ENCODE data around the gene PCSK2.

Gene PCSK2

DNA sequence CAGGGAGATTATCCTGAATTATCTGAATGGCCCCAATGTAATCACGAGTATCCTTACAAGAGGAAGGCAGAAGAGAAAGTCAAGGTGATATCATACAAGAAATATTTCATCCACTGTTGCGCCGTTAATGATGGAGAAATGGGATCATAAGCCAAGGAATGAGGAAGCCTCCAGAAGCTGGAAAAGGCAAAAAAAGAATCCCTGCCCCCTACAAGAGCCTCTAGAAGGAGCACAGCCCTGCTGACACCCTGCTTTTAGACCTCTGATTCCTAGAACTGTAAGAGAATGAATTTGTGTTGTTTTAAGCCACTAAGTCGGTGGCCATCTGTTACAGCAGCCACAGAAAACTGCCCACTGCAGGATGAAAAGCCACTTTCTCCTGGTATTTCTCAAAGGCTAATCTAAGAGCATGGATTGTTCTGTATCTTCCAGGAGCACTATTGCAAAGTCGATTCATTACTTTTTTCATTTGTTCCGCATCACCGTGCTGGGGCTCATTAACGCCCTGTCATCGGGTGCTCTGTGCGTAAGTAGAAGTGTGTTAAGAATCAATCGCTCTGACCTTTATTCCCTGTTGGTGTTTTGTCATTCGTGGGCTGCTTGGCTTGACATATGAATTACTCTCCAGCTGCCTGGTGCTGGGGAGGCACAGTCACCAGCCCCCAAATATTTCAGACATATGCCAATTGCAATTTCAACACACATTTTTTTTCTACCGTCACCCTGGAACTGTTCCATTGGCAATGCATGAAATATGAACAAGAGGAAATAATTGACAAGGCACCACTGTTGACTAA, 117.0 kb downstream of the PCSK2 start:
- H3K9me3 Mint-ChIP-seq = no peaks in the 10 kb centered on the region
- no peak overlapping the region for H3K4me3 Mint-ChIP-seq
- peaks cover 20% of the 10 kb centered on the region for H3K27me3 Mint-ChIP-seq
- H3K27ac Mint-ChIP-seq = no peak overlapping the region
- H3K36me3 Mint-ChIP-seq (ENCODE audit: low read depth) = no peaks in the 10 kb centered on the region
- no peaks in the 10 kb centered on the region for H3K4me1 Mint-ChIP-seq (ENCODE audit: low read depth)

- peaks cover 13% of the 10 kb centered on the region for H3K27me3 Mint-ChIP-seq
- no peak overlapping the region for H3K27ac Mint-ChIP-seq
- no peaks in the 10 kb centered on the region for H3K36me3 Mint-ChIP-seq (ENCODE audit: low read depth)
- no peak overlapping the region for H3K4me3 Mint-ChIP-seq
- H3K4me1 Mint-ChIP-seq (ENCODE audit: low read depth) = no peaks in the 10 kb centered on the region
- H3K9me3 Mint-ChIP-seq = peaks cover under 1% of the 10 kb centered on the region
These were observed 118.0 kb downstream of the PCSK2 start for GRCh38 chr20:17344790-17345189.

GRCh38 chr20:17345321-17345720, 118.5 kb downstream of the PCSK2 start:
- no peak overlapping the region for H3K4me3 Mint-ChIP-seq
- H3K36me3 Mint-ChIP-seq (ENCODE audit: low read depth) = no peaks in the 10 kb centered on the region
- no peak overlapping the region for H3K27ac Mint-ChIP-seq
- no peaks in the 10 kb centered on the region for H3K4me1 Mint-ChIP-seq (ENCODE audit: low read depth)
- peaks cover 4% of the 10 kb centered on the region for H3K9me3 Mint-ChIP-seq
- H3K27me3 Mint-ChIP-seq = peaks cover 18% of the 10 kb centered on the region

DNA sequence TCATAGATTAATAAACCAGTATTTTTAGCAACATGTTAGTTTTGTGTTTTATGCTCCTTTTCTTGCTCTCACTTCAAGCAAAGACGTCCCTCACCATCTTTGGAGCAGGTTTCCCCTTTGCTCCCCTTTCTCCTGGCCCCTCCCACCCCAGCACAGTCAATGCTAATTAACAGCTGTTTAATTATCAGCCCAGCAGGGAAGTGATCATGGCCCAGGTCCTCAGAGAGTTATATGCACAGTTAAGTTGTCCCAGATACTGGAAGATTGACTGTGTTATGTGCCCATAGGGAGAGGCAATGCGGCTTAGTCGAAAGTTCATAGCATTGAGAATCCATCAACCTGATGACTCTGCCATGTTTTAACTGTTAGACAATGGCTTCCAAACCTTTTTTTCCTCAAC, 123.5 kb downstream of the PCSK2 start:
- Mint-ChIP-seq H3K27ac (no peak overlapping the region), H3K36me3 (ENCODE audit: low read depth) (no peaks in the 10 kb centered on the region), H3K9me3 (peaks cover 7% of the 10 kb centered on the region), H3K27me3 (peaks cover 5% of the 10 kb centered on the region), H3K4me3 (no peak overlapping the region), H3K4me1 (ENCODE audit: low read depth) (no peaks in the 10 kb centered on the region)

- Mint-ChIP-seq H3K4me1 (ENCODE audit: low read depth) (no peaks in the 10 kb centered on the region), H3K36me3 (ENCODE audit: low read depth) (no peaks in the 10 kb centered on the region), H3K27ac (no peak overlapping the region), H3K27me3 (no peaks in the 10 kb centered on the region), H3K4me3 (no peak overlapping the region), H3K9me3 (peaks cover 3% of the 10 kb centered on the region)
These were observed 130.4 kb downstream of the PCSK2 start for GRCh38 chr20:17357238-17357637.

- H3K4me3 Mint-ChIP-seq = no peak overlapping the region
- H3K27me3 Mint-ChIP-seq = no peaks in the 10 kb centered on the region
These were observed 132.0 kb downstream of the PCSK2 start for GRCh38 chr20:17358854-17359253.

GRCh38 chr20:17364681-17365080, 137.8 kb downstream of the PCSK2 start:
- Mint-ChIP-seq H3K27ac (no peak overlapping the region), H3K9me3 (no peaks in the 10 kb centered on the region), H3K4me1 (ENCODE audit: low read depth) (no peaks in the 10 kb centered on the region), H3K36me3 (ENCODE audit: low read depth) (no peaks in the 10 kb centered on the region), H3K27me3 (no peaks in the 10 kb centered on the region), H3K4me3 (no peak overlapping the region)

More at GRCh38 chr20:17358854-17359253, 132.0 kb downstream of the PCSK2 start:
- Mint-ChIP-seq H3K36me3 (ENCODE audit: low read depth) (no peaks in the 10 kb centered on the region), H3K4me1 (ENCODE audit: low read depth) (no peaks in the 10 kb centered on the region), H3K9me3 (no peaks in the 10 kb centered on the region), H3K27ac (no peak overlapping the region)

DNA sequence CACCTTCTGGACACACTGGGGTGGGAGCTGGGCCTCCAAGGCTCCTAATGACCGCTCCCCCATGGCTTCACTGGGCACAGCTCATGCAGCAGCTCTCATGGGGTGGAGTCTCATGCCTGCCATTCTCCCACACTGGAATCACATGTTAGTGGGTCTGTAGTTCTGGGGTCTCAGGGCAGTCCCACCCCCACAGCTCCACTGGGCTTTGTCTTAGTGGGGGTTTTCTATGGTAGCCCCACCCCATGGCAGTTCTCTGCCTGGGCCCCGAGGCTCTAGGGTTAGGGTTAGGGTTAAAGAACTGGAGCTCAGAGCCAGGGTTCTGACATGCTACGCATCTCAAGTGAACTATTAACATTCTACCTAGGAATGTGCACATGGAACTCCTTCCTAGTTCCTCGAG, 139.0 kb downstream of the PCSK2 start:
- Mint-ChIP-seq H3K36me3 (ENCODE audit: low read depth) (no peaks in the 10 kb centered on the region), H3K4me3 (no peak overlapping the region), H3K9me3 (no peaks in the 10 kb centered on the region), H3K4me1 (ENCODE audit: low read depth) (no peaks in the 10 kb centered on the region), H3K27me3 (no peaks in the 10 kb centered on the region), H3K27ac (no peak overlapping the region)

DNA sequence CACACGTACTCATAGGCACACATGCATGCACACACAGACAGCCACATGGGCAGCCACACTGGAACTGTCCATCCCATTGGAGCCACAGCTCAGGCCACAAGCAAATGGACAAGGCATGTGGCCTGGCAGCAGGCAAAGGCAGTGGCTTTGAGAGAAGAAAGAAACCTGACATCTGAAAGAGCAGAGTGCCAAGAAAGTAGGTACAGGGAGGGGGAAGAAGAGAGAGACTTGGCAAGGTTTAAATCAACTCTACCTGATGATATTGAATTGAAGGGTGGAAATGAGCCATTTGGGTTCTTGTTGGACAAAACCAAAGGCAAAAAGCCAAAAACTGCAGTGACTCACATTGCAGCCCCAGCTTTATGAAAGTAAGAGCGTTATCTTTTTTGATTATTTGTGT, 142.7 kb downstream of the PCSK2 start:
- Mint-ChIP-seq H3K9me3 (no peaks in the 10 kb centered on the region), H3K36me3 (ENCODE audit: low read depth) (no peaks in the 10 kb centered on the region), H3K4me3 (no peak overlapping the region), H3K4me1 (ENCODE audit: low read depth) (no peaks in the 10 kb centered on the region), H3K27me3 (no peaks in the 10 kb centered on the region), H3K27ac (no peak overlapping the region)

DNA sequence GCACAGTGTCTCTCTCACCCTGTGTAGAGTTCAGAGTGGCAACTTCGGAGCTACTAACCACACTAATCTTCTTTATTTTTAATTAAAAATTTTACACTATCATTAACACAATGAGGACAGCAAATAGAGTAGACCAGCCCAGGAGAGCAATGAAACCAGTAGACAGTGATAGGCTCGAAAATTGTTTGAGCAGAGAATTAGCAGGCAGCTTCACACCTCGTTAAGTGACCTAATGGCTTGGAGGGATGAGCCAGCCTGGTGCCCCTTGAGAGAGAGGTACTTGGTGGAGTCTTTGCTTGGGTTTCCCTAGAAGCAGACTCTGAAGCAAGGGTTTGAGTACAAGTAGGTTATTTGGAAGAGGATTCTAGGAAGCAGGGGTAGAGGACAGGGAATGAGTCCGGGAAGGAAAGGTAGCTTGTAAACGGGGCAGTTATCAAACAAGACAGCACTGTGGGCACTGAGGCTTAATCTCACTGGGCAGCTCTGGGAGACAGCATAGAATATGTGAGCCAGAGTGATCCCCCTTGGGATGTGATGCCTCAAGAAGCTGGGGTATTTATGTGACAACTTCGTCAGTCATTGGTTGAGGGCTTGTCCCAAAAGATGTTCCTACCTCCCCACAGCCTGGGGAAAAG, 146.1 kb downstream of the PCSK2 start:
- Mint-ChIP-seq H3K4me1 (ENCODE audit: low read depth) (no peaks in the 10 kb centered on the region), H3K27ac (no peak overlapping the region), H3K27me3 (no peaks in the 10 kb centered on the region), H3K9me3 (no peaks in the 10 kb centered on the region), H3K4me3 (no peak overlapping the region), H3K36me3 (ENCODE audit: low read depth) (no peaks in the 10 kb centered on the region)

DNA sequence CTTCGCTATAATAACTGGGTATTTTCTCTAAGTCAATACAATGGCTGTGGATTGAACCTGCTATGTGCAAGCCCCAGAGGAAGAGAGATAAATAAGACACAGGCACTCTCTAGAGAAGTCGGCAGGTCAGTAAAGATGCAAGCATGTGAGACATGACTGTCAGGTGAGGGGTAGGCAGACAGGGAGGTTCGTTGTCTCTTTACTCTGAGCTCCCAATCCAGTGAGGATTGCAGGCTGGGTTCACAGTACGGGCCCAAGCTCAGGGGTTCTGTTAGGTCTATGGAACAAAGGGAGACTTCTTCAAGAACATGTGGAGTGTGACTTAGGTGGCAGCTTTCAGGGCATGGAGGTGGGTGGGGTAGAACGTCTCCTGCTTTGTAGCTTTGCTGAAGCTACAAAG, 147.2 kb downstream of the PCSK2 start:
- Mint-ChIP-seq H3K9me3 (no peaks in the 10 kb centered on the region), H3K27me3 (peaks cover 3% of the 10 kb centered on the region), H3K36me3 (ENCODE audit: low read depth) (no peaks in the 10 kb centered on the region)

DNA sequence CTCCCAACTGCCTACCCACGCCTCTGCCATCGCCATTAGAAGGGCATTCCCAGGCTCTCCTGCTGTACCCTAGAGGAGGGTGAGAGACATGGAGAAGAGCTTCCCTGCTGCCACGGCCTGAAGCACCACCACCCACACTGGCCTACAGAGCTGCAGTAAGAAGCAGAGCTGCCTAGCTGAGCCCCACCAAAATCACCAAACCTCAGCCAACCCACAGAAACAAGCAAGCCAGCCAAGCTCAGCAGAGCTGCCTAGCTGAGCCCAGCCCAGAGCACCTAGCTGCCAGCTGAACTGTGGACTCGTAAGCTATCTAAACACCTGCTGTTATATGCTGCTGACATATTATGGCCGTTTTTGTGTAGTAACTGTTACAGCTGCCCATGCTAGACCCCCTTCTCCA, 149.2 kb downstream of the PCSK2 start:
- H3K27me3 Mint-ChIP-seq = peaks cover 3% of the 10 kb centered on the region
- H3K9me3 Mint-ChIP-seq = no peaks in the 10 kb centered on the region
- H3K4me3 Mint-ChIP-seq = no peak overlapping the region
- H3K36me3 Mint-ChIP-seq (ENCODE audit: low read depth) = no peaks in the 10 kb centered on the region
- H3K4me1 Mint-ChIP-seq (ENCODE audit: low read depth) = no peaks in the 10 kb centered on the region
- no peak overlapping the region for H3K27ac Mint-ChIP-seq

More for the DNA sequence above, 147.2 kb downstream of the PCSK2 start:
- Mint-ChIP-seq H3K4me3 (no peak overlapping the region), H3K4me1 (ENCODE audit: low read depth) (no peaks in the 10 kb centered on the region), H3K27ac (no peak overlapping the region)

GRCh38 chr20:17377231-17377630, 150.4 kb downstream of the PCSK2 start:
- Mint-ChIP-seq H3K27ac (no peak overlapping the region), H3K4me1 (ENCODE audit: low read depth) (no peaks in the 10 kb centered on the region), H3K36me3 (ENCODE audit: low read depth) (no peaks in the 10 kb centered on the region), H3K9me3 (no peaks in the 10 kb centered on the region), H3K27me3 (peaks cover 8% of the 10 kb centered on the region), H3K4me3 (no peak overlapping the region)

- H3K9me3 Mint-ChIP-seq = no peaks in the 10 kb centered on the region
- no peaks in the 10 kb centered on the region for H3K36me3 Mint-ChIP-seq (ENCODE audit: low read depth)
- no peak overlapping the region for H3K27ac Mint-ChIP-seq
- no peak overlapping the region for H3K4me3 Mint-ChIP-seq
- no peaks in the 10 kb centered on the region for H3K4me1 Mint-ChIP-seq (ENCODE audit: low read depth)
- peaks cover 8% of the 10 kb centered on the region for H3K27me3 Mint-ChIP-seq
These were observed 152.8 kb downstream of the PCSK2 start for GRCh38 chr20:17379651-17380050.

DNA sequence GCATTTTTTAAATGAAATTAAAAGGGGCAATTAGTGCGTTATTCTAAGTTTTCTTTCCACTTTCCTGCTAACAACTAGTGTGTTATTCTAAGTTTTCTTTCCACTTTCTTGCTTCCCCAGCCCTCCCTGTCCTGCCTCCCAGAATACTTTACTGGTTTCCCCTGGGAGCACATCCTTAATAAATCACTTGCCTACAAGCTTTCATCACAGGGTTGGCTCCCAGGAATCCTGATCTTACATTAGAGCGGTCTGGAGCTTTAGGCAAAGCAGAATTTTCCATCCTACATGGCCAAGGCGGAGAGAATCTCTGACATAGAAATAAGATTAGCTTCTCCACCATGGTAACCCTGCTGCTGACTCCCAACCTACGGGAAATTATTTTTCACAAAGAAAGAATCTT, 154.0 kb downstream of the PCSK2 start:
- H3K4me3 Mint-ChIP-seq = no peak overlapping the region
- H3K9me3 Mint-ChIP-seq = no peaks in the 10 kb centered on the region
- H3K27ac Mint-ChIP-seq = no peak overlapping the region
- no peaks in the 10 kb centered on the region for H3K4me1 Mint-ChIP-seq (ENCODE audit: low read depth)
- peaks cover 14% of the 10 kb centered on the region for H3K27me3 Mint-ChIP-seq
- no peaks in the 10 kb centered on the region for H3K36me3 Mint-ChIP-seq (ENCODE audit: low read depth)

DNA sequence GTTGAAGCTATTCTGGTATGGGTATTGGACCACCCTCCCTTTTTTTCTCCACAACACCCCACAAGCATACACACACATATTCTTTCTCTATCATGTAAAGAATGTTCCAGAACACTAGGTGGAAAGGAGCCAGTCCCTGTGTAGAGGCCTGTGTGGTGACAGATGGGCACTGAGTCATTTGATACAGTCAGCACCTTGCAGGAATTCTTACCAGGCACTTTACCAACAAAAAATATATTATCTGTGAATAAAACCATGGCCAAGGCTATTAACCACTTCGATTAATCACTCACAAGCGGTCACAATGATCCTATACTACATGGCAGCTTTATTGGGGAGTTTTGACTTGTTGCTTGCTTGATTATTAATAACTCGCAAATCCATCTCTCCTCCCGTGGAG, 154.9 kb downstream of the PCSK2 start:
- no peak overlapping the region for H3K27ac Mint-ChIP-seq
- H3K4me1 Mint-ChIP-seq (ENCODE audit: low read depth) = no peaks in the 10 kb centered on the region
- no peaks in the 10 kb centered on the region for H3K9me3 Mint-ChIP-seq
- H3K27me3 Mint-ChIP-seq = peaks cover 14% of the 10 kb centered on the region
- H3K36me3 Mint-ChIP-seq (ENCODE audit: low read depth) = no peaks in the 10 kb centered on the region
- H3K4me3 Mint-ChIP-seq = no peak overlapping the region

Measured in stimulated activated naive CD8-positive, alpha-beta T cell treated with anti-CD3 and anti-CD28 coated beads, Interleukin-15, Interleukin-2, amounts not matched to agents 100 ng/mL and 50 ng/mL, for 24 hours (primary cell).